KG1 (cell line): Measurements from ENCODE around the gene TEX13D.
"Not testable (repeated sequence)": the region's sequence is repeated elsewhere in the genome, so short reads cannot be mapped to it uniquely, and the experiment has no call there.

Source experiments
- DNase-seq: peaks from one replicate; lab custom pipeline; 2025; lab: John Stamatoyannopoulos, UW

The TEX13D gene

GRCh38 chrX:124332481-124333424 lies at the start of gene TEX13D:
TSS of gene TEX13D (plus strand) at chrX:124332660. CDS start at chrX:124332918, 258 bp downstream.
- DNase-seq, result no peak

GRCh38 chrX:124289443-124289842 lies 43.0 kb upstream of the TEX13D start:
- DNase-seq, result no peak

GRCh38 chrX:124293810-124294209 lies 38.6 kb upstream of the TEX13D start:
- DNase-seq, result no peak

- not testable (repeated sequence) for DNase-seq
Observed at GRCh38 chrX:124299323-124299722, 33.1 kb upstream of the TEX13D start.

GRCh38 chrX:124300405-124300804 lies 32.1 kb upstream of the TEX13D start:
- no peak for DNase-seq

GRCh38 chrX:124307253-124307907 lies 25.1 kb upstream of the TEX13D start:
- no peak for DNase-seq

- no peak for DNase-seq
Observed at GRCh38 chrX:124325732-124326131, 6.7 kb upstream of the TEX13D start.

- DNase-seq, result no peak
Observed at GRCh38 chrX:124328765-124329164, 3.7 kb upstream of the TEX13D start.

- no peak for DNase-seq
Observed at GRCh38 chrX:124333862-124334261, 1.4 kb downstream of the TEX13D start.

GRCh38 chrX:124334555-124334954 lies 2.1 kb downstream of the TEX13D start:
- DNase-seq, result not testable (repeated sequence)

- DNase-seq, result no peak
Observed at GRCh38 chrX:124335598-124335997, 3.1 kb downstream of the TEX13D start.

- no peak for DNase-seq
Observed at GRCh38 chrX:124337916-124338315, 5.5 kb downstream of the TEX13D start.

- DNase-seq, result no peak
Observed at GRCh38 chrX:124338733-124339514, 6.5 kb downstream of the TEX13D start.

GRCh38 chrX:124341396-124342132 lies 9.1 kb downstream of the TEX13D start:
- DNase-seq, result no peak

- no peak for DNase-seq
Observed at GRCh38 chrX:124342174-124342867, 9.9 kb downstream of the TEX13D start.

- DNase-seq, result no peak
Observed at GRCh38 chrX:124343016-124343415, 10.6 kb downstream of the TEX13D start.

GRCh38 chrX:124344246-124344645 lies 11.8 kb downstream of the TEX13D start:
- DNase-seq, result no peak

- no peak for DNase-seq
Observed at GRCh38 chrX:124346117-124346876, 13.8 kb downstream of the TEX13D start, which contains the start of gene SH2D1A. TSS of gene SH2D1A (plus strand) at chrX:124346563. CDS start at chrX:124346643, 80 bp downstream.

- no peak for DNase-seq
Observed at GRCh38 chrX:124346877-124347241, 14.4 kb downstream of the TEX13D start.

- DNase-seq, result no peak
Observed at GRCh38 chrX:124347242-124347641, 14.8 kb downstream of the TEX13D start.
